ENCODE results near the gene GLIS1.

GLIS1 gene

DNA sequence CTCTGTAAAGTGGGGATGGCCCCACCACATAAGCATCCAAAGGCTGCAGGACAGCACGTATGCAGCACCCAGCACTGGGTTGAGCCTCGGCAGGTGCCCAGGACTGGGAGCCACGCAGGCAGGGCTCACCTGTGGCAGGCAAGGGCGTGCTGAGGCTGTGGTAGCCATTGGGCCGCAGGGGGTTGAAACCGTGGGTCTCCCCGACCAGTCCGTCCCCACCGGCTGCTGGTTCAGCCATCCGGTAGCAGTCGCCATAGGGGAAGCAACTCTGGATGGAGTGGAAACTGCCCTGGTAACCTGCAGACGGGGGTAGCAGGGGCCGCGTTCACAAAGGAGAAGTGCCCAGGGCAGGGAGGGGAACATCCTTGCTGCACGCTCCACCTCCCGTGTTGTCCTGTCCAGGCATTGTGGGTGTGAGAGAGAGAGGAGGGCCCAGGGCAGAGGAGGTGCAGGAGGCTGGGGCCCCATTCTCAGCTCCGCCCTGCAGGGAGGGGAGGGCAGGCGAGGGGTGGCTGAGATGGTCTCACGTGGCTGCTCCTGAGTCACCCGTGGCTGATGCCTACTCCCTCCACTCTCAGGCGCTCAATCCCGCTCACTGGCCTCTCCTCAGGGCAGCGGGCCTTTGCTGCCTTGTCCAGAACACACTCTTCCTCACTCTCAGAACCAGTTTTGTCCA is 229.8 kb downstream of the GLIS1 start:
- DNase-seq (ENCODE audit: low read depth in 2 of 2): no peak

DNA sequence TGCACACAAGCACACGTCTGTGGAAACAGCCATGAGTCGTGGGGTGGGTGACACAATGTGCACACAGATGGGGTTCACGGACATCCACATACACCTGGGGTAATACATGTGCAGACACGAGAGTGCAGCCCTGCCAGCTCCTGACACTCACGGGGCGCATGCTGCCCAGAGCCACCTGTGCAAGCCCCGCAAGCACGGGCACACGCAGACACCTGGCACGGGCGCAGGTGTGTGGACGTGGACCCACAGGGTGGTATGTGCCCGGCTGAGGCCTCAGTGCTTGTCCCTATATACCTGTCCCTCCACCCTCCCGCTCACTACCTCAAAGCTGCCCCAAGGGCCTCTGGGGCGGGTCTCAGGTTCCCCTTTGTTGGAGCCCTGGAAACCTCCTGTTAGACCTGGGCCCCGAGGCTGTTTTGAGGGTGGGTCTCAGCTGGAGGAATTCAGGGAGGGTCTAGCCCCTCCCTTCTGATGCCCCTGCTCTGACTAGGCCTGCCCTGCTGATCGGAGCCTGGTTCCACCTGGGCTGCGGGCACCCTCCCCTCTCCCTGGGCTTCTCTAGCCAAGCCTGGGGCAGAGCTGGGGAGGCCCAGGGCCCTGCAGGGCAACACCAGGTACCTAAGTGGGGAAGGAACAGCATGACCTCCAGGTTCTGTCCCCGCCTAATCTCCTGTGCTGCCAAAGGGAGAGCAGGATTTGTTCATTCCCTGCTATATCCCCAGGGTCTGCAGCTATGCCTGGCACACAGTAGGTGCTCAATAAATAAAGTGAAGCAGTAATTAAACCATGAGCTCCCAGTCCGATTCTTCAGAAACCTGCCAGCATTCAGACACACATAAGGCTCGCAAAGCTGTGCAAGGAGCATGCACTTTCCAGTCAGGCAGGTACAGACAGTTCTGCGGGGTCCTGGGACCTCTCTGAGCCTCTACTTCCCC is 230.6 kb downstream of the GLIS1 start:
- DNase-seq (ENCODE audit: low read depth in 2 of 2): no peak

DNA sequence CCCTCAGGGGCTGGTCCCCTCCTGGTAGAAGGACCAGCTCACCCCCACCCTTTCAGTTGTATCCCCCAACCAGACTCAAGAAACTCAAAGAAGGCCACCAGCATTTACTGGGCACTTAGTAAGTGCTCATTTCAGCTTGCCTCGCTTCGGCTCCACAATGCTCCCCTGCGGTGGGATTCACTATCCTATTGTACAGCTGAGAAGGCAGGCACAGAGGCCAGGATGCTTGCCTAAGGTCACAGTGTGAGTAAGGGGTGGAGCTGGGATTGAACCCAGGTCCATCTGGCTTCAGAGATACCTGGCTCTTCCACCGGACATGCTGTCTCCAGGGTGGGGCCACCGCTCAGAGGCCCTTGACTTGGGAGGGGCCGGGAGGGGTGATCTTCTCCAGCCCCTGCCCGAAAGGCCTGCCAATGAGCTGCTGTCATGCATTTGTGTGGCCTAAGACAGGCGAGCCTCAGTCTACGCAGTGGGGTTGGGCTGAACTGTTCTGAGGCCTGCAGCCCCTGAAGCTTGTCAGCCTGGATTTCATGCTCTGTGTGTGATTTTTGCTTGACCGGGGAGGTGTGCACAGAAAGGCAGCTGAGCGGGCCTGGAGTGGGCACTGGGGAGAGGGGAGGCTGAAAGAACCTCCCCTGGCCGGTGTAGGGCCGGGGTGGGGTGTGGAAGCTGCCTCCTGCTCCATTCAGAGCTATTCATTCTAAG is 231.7 kb downstream of the GLIS1 start:
- DNase-seq (ENCODE audit: low read depth in 2 of 2): no peak

DNA sequence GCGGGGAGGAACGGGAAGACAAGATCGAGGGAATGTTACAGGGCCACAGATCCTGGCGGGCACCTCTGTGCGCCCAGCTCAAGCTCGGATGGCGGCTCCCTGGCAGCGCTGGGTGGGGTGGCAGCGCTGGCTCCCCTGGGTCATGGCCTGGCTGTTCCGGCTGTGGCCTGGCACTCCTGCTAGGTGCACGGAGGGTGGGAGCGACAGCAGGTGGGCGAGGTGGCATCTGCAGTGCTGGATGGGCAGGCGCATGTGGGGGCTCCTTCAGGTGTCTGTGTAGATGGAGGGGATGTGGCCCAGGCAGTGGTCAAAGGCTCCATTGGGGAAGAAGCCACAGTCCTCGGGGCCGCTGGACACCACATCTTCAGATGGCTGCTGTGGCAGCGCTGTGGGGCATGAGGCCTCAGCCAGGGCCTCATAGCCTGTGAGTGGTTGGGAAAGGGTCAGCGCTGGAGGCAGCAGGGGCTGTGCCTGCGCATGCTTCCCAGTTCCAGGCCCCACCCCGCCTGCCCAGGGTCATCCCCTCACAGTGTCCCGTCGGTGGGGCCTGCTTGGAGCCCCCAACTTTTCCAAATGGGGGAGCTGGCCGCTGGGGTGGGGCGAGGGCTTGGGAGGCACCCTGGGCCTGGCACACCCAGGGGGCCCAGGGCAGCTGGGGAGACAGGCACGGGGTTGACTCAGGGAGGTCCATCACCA is 232.5 kb downstream of the GLIS1 start:
- no peak for DNase-seq (ENCODE audit: low read depth in 2 of 2)

DNA sequence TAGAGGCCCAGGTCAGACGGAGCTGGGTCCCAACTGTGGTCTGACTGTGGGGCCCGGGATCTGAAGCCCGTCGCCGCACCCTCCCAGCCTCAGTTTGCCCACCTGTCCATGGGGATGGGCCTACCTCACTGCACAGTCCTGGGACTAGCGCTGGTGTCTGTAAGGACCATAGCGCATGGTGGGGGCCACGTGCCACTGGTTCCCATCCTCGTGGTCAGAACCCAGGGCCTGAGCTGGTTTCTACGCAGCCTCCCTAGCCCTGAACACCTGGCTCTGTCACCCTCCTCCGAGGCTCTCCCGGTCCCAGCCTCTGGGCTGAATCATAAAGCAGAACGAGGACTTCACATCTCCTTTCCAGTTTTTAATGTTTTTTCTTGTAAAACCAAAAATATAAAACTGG is 233.1 kb downstream of the GLIS1 start:
- no peak for DNase-seq (ENCODE audit: low read depth in 2 of 2)

DNA sequence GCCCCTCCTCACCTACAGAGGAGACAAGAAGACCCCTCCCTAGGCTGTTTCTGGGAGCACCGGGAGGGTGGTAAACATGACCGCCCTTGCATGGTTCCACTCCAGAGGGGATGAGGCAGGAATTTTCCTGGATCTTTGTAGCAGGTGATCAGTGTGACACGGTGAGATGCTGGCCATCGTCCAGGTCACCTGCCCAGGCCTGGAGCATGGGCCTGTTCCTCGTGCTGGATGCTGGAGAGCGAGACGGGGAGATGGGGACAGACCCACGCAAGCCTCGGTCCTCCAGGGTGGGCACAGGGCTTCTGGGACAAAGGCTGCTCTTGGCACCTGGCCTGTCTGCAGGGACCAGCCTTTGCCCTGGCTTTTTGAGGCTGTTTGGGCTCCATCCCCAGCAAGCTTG is 233.6 kb downstream of the GLIS1 start:
- no peak for DNase-seq (ENCODE audit: low read depth in 2 of 2)

DNA sequence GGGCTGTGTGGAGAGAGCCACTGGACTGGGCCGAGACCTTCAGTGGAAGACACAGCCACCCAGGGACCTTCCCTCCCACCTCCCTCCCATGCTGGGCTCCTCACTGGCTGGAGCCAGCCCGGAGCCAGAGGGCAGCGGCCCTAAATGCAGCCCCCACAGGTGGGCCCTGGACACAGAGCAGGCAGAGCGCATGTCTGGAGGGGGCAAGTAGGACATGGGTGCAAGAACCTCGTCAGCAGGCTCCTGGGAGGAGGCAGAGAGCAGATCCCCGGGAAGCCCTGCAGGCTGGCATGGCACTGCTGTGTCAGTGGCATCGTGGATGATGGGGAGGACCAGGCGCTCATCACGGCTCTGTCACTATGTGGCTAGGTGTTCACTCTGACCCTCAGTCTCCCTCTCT is 234.1 kb downstream of the GLIS1 start:
- no peak for DNase-seq (ENCODE audit: low read depth in 2 of 2)

DNA sequence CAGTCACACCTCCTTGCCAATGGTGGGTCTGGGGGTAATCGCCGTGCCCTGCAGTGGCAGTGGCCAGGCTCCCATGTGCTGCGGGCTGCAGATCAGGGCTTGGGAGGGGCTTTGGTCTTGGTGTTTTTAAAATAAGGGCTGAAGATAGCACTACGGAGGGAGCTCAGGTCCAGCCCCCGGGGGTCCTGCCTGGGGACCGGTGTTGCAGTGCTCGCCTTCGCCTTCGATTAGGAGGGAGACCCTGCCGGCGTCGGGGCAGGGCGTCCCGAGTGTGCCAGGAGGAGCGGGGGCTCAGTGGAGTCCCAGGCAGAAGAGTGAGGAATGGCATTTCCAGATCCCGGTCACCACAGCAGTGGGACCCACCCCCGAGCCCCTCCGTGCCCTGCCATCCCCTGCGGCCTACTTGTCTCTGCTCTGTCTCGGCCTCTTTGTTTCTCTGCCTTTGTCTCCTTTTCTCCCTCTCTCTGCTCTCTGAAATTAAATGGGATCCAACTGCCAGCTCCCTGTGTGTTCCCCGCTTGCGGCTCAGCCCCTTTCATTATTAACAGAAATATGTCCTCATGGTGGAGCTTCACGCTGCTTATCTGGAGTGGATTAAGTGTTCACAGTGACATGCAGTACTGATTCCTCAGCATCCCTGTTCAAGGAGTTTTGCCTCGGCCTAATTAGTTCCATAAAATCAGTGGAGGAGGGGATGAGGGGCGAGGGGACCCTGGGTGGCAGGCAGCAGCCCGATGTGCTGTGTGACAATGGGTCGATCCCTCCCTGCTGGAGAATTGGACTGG is 235.3 kb downstream of the GLIS1 start:
- no peak for DNase-seq (ENCODE audit: low read depth in 2 of 2)

DNA sequence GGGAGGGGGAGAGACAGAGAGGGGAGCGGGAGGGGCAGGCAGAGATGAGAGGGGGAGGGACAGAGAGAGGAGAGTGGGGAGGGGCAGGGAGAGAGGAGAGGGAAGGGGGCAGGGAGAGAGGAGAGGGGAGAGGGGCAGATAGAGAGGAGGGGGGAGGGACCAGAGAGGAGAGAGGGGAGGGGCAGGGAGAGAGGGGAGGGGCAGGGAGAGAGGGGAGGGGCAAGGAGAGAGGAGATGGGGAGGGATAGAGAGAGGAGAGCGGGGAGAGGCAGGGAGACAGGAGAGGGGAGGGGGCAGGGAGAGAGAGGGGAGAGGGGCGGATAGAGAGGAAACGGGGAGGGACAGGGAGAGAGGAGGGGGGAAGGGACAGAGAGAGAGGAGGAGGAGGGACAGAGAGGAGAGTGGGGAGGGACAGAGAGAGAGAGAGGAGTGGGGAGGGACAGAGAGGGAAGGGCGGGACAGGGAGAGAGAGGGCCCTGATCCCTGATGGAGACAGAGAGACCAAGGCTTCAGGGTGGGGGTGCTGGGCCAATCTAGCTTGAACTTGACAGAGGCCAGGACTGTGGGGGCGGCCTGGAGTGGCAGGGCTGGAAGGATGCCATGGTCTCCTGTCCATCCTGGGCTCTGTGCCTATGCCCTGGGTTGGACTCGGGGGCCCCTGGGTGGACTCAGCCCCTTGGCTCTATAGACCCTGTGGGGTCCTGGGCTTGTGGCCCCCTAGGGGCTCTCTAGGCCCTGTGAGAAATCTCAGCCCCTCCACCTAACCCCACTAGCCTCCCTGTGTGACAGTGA is 236.1 kb downstream of the GLIS1 start:
- DNase-seq (ENCODE audit: low read depth in 2 of 2): no peak

DNA sequence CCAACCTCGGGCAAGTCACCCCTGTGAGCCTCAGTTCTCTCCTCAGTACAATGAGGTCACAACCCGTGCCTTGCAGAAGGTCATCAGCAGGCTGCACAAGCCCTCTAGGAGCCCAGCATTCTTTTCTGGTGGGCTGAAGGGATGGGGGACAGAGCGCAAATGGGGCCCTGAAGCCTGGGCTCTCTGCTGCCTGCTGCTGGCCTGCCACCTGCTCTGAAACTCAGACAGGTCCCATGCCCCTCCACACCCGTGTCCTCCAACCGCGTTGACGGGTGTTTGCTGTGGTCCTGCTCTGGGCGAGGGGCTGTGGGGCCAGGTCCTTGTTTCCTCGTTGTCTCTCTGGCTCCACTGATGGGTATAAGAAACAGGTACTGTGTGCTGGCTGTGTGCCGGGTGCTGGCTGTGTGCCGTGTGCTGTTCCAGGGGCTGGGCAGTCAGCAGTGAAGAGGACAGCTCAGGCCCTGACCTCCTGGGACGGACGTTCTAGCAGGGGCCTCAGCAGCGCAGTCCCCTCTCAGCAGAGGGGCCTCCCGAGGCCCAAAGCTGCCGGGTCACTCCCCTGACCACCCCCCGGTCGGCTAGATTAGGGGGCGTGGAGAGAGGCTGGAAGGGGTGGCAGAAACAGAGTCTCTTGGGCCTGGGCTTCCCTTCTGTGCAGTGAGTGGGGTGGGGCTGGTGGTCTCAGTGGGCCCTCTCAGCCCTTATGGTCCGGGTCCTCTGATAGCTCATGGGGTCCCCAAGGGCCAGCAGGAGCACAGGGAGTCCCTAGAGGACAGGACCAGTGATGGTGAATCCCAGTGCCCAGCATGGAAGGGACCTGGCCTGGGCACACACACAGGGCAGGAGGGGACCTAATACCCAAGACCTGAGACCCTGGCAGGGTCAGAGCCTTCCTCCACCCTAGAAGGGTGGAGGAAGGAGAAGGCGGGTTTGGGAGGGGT is 237.6 kb downstream of the GLIS1 start:
- DNase-seq (ENCODE audit: low read depth in 2 of 2): no peak

DNA sequence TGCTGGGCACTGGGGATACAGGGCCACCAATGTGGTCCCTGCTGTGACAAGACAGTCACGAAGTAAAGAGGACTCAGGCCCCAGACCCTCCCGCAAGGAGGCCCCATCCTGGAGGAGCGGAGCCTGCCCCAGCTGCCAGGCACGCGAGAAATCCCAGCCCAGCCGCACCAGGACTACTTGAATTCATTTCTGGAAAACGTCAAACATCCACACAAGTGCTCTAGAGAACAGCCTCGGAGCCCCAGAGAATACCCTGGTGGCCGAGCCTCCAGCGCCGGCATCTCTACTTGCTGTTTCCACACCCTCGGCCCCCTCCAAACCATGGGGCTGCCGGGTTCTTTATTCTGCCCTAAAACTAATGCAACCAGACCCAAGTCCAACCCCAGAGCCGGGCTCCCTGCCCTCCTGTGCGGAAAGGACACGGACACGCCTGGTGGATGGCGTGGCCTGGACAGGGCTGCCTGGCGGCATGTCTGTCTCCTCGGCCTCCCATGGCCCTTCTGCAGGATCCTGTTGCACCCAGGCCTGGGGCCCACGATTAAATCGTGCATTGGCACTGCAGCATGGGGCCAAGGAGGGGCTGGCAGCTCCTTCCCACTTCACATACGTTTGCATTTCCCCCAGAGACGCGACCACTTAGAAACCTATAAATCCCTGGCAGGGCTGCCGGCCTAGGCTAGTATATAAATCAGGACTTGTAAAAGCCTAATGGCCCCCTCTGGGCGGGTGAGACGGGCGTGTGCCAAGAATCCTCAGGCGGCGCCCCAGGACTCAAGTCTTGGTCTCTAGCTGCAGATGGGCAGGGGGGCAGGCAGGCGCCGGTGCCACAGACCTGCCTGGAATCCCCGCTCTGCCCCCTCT is 238.5 kb downstream of the GLIS1 start:
- no peak for DNase-seq (ENCODE audit: low read depth in 2 of 2)

DNA sequence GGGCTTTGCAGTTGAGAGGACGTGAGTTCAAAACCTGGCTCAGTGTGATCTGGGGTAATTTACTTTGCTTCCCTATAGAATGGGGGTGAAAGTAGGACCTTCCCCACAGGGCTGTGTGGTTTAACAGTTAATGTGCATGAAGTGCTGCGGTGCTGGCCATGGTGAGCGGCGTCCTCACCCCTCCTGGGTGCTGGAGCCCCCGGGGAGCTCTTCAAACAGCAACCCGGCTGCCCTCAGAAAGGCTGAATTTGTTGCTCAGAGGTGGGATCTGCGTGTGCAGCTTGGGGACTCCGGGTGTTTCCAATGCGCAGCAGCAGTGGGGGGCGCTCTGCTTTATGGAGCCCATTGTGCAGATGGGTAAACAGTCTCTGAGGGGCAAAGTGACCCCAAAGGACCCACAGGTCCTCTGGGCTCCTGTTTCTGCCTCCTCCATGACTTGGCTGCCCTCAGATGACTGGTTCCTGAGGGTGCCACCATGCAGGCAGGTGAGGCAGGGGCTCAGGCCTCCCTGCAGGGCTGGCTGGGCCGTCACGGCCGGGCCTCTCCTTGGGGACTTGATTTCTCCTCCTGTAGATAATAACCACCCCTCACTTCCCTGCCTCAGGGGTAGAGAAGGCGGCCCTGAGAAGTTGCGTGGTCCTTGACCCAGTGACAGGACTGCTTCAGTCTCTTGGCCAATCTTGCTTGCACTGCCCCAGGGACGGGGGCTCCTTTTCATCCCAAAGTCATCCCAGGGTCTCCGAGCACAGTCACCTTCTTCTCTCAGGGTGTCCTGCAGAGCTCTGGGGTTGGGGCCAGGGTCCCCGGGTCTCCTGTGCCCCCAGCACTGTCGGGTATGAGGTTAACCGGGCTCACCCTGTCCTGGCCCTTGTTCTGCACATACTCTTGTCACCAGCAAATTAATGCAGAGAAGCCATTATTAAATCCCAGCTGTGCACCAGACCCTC is 239.4 kb downstream of the GLIS1 start:
- DNase-seq (ENCODE audit: low read depth in 2 of 2): no peak

DNA sequence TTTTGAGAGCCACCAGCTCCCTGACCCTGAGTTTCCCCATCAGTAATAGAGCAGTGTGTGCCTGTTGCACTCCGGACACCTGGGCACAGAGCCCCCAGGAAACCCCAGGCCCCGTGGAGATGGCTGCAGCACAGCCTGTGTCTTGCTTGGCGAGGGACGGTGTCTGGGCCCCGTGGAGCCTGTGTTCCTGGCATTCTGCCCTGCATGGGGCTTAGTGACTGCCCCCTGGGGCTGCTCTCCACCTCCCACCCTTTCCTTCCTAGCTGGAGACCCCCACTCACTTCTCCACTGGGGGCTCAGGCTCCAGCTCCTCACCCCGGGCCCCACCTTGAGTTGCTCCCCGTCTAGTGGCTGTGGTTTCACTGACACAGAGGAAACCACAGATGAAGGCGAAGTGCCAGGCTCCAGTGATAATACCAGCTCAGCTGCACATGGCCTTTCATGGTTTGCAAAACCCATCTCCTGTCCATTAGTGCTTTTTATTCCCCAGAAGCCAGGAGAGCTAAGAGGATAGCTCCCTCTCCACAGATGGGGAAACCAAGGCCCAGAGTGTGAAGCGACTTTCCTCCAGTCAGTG is 240.3 kb downstream of the GLIS1 start:
- DNase-seq (ENCODE audit: low read depth in 2 of 2): no peak

DNA sequence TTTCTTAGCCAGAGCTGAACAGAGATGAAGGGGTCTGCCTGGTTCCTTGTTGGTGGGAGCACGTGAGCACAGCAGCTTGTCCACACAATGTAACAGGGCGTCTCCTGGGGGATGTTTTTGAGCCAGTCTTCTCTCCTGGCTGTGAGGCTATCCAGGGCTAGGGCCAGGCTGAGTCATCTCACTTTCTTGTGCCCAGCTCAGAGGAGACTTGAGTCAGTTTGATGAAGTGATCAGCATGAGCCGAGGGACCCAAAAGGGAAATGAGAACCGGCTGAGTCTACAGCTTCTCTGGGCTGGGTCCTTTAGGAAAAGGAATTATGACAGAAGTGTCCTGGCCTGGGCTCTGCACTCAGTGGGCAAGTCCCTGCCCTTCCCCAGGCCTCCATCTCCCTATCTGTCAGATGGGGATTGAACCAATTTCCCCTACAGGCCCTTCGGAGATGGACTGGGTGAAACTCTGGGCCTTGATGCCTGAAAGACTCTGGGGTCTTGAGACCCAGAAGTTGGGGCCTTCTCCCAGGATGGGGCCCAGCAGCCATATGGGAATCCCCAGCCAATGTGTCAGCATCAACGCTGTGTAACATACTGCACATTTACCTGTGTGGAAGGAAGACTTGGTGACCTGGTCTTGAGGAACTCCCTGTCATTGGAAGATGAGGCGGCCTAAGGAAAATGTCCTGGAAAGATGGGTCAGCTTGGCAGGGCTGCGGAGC is 243.2 kb downstream of the GLIS1 start:
- no peak for DNase-seq (ENCODE audit: low read depth in 2 of 2)

DNA sequence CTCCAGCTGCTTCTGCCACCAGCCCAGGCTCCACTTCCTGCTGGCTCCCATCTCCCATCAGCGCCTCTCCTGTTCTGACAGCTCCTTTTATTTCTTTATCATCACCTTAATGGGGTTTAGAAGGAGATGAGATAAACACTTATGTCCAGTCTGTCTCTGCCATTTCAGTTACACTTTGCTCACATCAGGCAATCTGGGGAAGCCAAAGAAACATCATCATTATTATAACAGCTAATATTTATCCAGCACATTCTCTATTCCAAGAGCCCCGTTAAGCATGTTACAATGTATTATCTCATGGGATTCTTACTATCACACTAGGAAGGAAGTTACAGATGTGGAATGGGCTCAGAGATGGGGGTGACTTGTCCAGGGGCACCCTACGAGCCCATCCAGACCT is 248.6 kb downstream of the GLIS1 start:
- no peak for DNase-seq (ENCODE audit: low read depth in 2 of 2)

DNA sequence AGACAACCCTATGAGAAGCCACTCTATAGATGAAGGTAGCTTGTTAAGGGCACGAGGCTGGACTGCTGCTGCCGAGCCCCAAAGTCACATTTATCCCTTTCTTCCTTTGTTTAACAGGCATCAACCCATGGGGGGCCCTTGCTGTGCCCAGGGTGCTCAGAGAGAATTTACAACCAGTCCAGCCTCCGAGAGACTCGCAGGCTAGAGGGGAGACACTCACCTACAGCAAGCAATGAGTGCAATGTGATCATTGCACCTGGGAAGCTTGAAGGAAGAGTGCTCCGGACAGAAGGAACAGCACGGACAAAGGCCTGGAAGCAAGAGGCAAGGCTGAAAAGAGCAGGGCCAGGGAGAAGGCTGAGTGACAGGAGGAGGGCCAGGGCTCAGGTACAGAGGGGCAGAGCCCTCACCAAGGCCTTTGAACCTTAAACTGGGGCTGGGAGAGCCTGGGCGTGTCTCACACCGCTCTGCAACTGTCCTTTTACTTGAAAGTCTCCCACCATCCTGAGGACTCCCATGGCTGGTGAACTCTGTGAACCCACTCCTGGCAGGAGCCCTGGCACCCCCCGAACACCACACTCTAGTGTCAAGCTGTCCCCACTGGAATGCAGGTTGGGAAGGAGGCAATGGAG is 252.5 kb downstream of the GLIS1 start:
- DNase-seq (ENCODE audit: low read depth in 2 of 2): no peak

Data from stimulated activated CD4-positive, alpha-beta T cell treated with anti-CD3 and anti-CD28 coated beads, Interleukin-1b, Interleukin-23, amount 100 ng/mL, for 1 hour (primary cell).